HepG2 (cell line): ENCODE data around the gene NTMT2. TPM values are rescaled to one million over a fixed set of nuclear protein-coding genes. Genes with fewer than 3 reads are reported as not detected.

Experiments
- ATAC-seq: fragments of 200-7000 bp; cut with Tn5 transposase; 3 replicates; pipeline ENCODE4 v1.9.1; 2020; ENCODE audit warnings: mild to moderate bottlenecking, moderate library complexity
- BruUV-seq: library from RNA; stranded (reverse); fragments of 400-500 nt; replicated peaks from 2 replicates; lab custom pipeline; 2021; lab: Mats Ljungman, UMichigan
- CTCF ChIA-PET: fragments of 300-600 bp; formaldehyde crosslinking; extraction: SDS; loops from one replicate; lab custom pipeline; 2021; ENCODE audit warnings: low total read pairs, inconsistent platforms, low intra/inter-chr PET ratio; lab: Yijun Ruan, JAX
- POLR2A ChIA-PET: fragments of 350-600 bp; sonication (Branson Sonifier 250); formaldehyde crosslinking; loops from one replicate; lab custom pipeline; 2020; ENCODE audit warnings: antibody characterized with exemption, inconsistent platforms; lab: Yijun Ruan, JAX
- DNase-seq: peaks from one replicate; pipeline ENCODE4 v3.0.0-alpha.2; 2015; ENCODE audit warnings: low spot score
- FAIRE-seq: peaks from 3 replicates; lab custom pipeline; 2011; peaks lifted over from hg19 to GRCh38; lab: Jason Lieb, UNC
- H2AFZ ChIP-seq: one replicate; pipeline ENCODE4 v1.6.1; 2011; ENCODE audit warnings: low read length, inconsistent platforms
- H3K27ac ChIP-seq: fragments of 300-600 bp; 3 replicates; pipeline ENCODE4 v1.8.0; 2011; ENCODE audit warnings: mixed run types, mild to moderate bottlenecking, mixed read lengths, low read length, inconsistent platforms; ENCODE audit not compliant: insufficient read depth; ENCODE audit errors: extremely low read length
- H3K27me3 ChIP-seq, 2 experiments: fragments of 200-600 bp in 1 of 2; 2 replicates in 1 of 2; 3 replicates in 1 of 2; pipeline versions ENCODE4 v1.6.0 to v1.8.0; 2011; ENCODE audit warnings: low read length in 2 of 2, mild to moderate bottlenecking in 2 of 2, moderate library complexity in 2 of 2, inconsistent platforms in 1 of 2; ENCODE audit not compliant: insufficient read depth in 2 of 2, control insufficient read depth in 1 of 2
- H3K36me3 ChIP-seq, 2 experiments: fragments of 200-600 bp in 1 of 2; replicated peaks in 1 of 2; 2 replicates in 1 of 2; 3 replicates in 1 of 2; pipeline versions ENCODE4 v1.5.1 to v1.8.0; 2011; ENCODE audit warnings: low read length in 2 of 2, inconsistent platforms in 1 of 2; ENCODE audit not compliant: insufficient read depth in 2 of 2, control insufficient read depth in 1 of 2
- H3K4me1 ChIP-seq: 2 replicates; pipeline ENCODE4 v1.5.1; 2012; ENCODE audit warnings: low read length, inconsistent platforms; ENCODE audit not compliant: insufficient read depth
- H3K4me2 ChIP-seq: 2 replicates; pipeline ENCODE4 v1.6.0; 2011; ENCODE audit warnings: low read depth, low read length, inconsistent platforms
- H3K4me3 ChIP-seq, 3 experiments: fragments of 200-600 bp in 1 of 3; sonication (generic), shearing (Covaris generic) in 1 of 3; replicated peaks in 1 of 3; 2 replicates each; pipeline ENCODE4 v1.5.1; 2011 to 2016; ENCODE audit warnings: low read length in 3 of 3, inconsistent platforms in 2 of 3, low read depth in 2 of 3, mild to moderate bottlenecking in 2 of 3, control low read depth in 1 of 3, mixed read lengths in 1 of 3; ENCODE audit not compliant: insufficient read depth in 1 of 3
- H3K79me2 ChIP-seq: one replicate; pipeline ENCODE4 v1.6.1; 2011; ENCODE audit warnings: low read length, inconsistent platforms; ENCODE audit not compliant: insufficient read depth
- H3K9ac ChIP-seq: 2 replicates; pipeline ENCODE4 v1.6.0; 2011; ENCODE audit warnings: mild to moderate bottlenecking, low read depth, low read length, inconsistent platforms; ENCODE audit not compliant: insufficient read depth
- H3K9me3 ChIP-seq: 2 replicates; pipeline ENCODE4 v1.5.1; 2012; ENCODE audit warnings: mild to moderate bottlenecking, low read length
- H4K20me1 ChIP-seq: 2 replicates; pipeline ENCODE4 v1.6.0; 2011; ENCODE audit warnings: inconsistent platforms, mild to moderate bottlenecking, low read length, moderate library complexity; ENCODE audit not compliant: insufficient read depth
- CBFB ChIP-seq: sonication (generic); formaldehyde crosslinking; IDR thresholded peaks from 2 replicates; pipeline ENCODE4 v1.4.0; 2020; ENCODE audit warnings: missing genetic modification reagents
- CEBPB ChIP-seq: IDR thresholded peaks from 2 replicates; pipeline ENCODE4 v1.6.1; 2011; ENCODE audit warnings: low read depth, low read length, improper control_type of control experiment, borderline replicate concordance
- HOMEZ ChIP-seq: IDR thresholded peaks from 2 replicates; pipeline ENCODE4 v1.6.1; 2016; ENCODE audit warnings: low read depth
- PBX3 ChIP-seq: sonication (generic); formaldehyde crosslinking; IDR thresholded peaks from 2 replicates; pipeline ENCODE4 v1.8.1; 2023; ENCODE audit warnings: missing genetic modification reagents, inconsistent platforms, borderline replicate concordance
- PCBP1 ChIP-seq: fragments of 200-400 bp; formaldehyde crosslinking; IDR thresholded peaks from 2 replicates; pipeline ENCODE4 v1.6.1; 2017; ENCODE audit warnings: mild to moderate bottlenecking, low read depth, low read length, borderline replicate concordance
- ZFAT ChIP-seq: sonication (generic); formaldehyde crosslinking; conservative IDR thresholded peaks from 2 replicates; pipeline ENCODE4 v1.8.1; 2023; ENCODE audit warnings: missing genetic modification reagents, inconsistent platforms
- ZFP62 ChIP-seq: sonication (generic); formaldehyde crosslinking; IDR thresholded peaks from 2 replicates; pipeline ENCODE4 v1.4.0; 2020; ENCODE audit warnings: missing genetic modification reagents
- ZFX ChIP-seq: sonication (generic); formaldehyde crosslinking; IDR thresholded peaks from 2 replicates; pipeline ENCODE4 v1.4.0; 2020; ENCODE audit warnings: mild to moderate bottlenecking, low read depth, missing genetic modification reagents, moderate library complexity
- ZNF101 ChIP-seq: sonication (generic); formaldehyde crosslinking; IDR thresholded peaks from 2 replicates; pipeline ENCODE4 v1.4.0; 2020; ENCODE audit warnings: mild to moderate bottlenecking, low read depth, missing genetic modification reagents, borderline replicate concordance
- ZNF362 ChIP-seq: sonication (generic); formaldehyde crosslinking; IDR thresholded peaks from 2 replicates; pipeline ENCODE4 v1.4.0; 2020; ENCODE audit warnings: missing genetic modification reagents, mild to moderate bottlenecking, borderline replicate concordance
- ZNF543 ChIP-seq: sonication (generic); formaldehyde crosslinking; IDR thresholded peaks from 2 replicates; pipeline ENCODE4 v1.4.0; 2020; ENCODE audit warnings: mild to moderate bottlenecking, missing genetic modification reagents
- WGBS: methylation state at CpG from one replicate; pipeline ENCODE4 v1.1.6; 2017; ENCODE audit warnings: low lambda C conversion rate; 5-methylcytosine and 5-hydroxymethylcytosine counted together
- in situ Hi-C: cut with HindIII; loops from 2 replicates; pipeline ENCODE4 v1.10.0; 2017; ENCODE audit warnings: low pct_unique_long_range_greater_than_20kb; ENCODE audit not compliant: extremely low pct_ligation_motif_present
- intact Hi-C: fragments of 100-400 bp; cut with micrococcal nuclease; formaldehyde crosslinking; loops from one replicate; pipeline ENCODE4 v1.10.0; 2022; ENCODE audit not compliant: unreplicated experiment
- polyA plus RNA-seq, 8 experiments: library from polyadenylated mRNA; depleted of rRNA in 3 of 8; stranded (reverse) in 7 of 8; unstranded in 1 of 8; fragments of >200 nt; fragmentation: Illumina TruSeq in 4 of 8; extraction: Trizol in 4 of 8; gene quantifications; 2 replicates each; pipeline versions ENCODE4 v1.2.1 to v1.2.3, GENCODE V29; 2011 to 2016; ENCODE audit warnings: low read depth in 4 of 8, missing spikeins in 1 of 8, mixed read lengths in 1 of 8; ENCODE audit not compliant: insufficient read depth in 1 of 8
- total RNA-seq, 5 experiments: library from RNA; depleted of rRNA; stranded (reverse); fragments of >200 nt; fragmentation: Illumina TruSeq; extraction: Trizol; gene quantifications; 2 replicates each; pipeline ENCODE4 v1.2.3, GENCODE V29; 2016; ENCODE audit warnings: low read depth in 1 of 5
- TF ChIP-seq, protein P1 (sequence below): sonication (generic); formaldehyde crosslinking; IDR thresholded peaks from 2 replicates; pipeline ENCODE4 v1.8.1; 2022; ENCODE audit warnings: low read depth, mild to moderate bottlenecking, missing genetic modification reagents

The NTMT2 gene
- total and polyA plus RNA-seq, 2 of the 13 experiments (the other 11 are each of a cell fraction or from before 2014, with no cell fraction given), result not detected

- Histone ChIP-seq H3K9me3 (no peaks in the 10 kb centered on the region), H3K79me2 (no peaks in the 10 kb centered on the region), H3K36me3 (no peaks in the 10 kb centered on the region), H3K27ac (no peak overlapping the region), H2AFZ (no peak overlapping the region), H3K4me1 (no peaks in the 10 kb centered on the region), H3K4me2 (no peak overlapping the region), H4K20me1 (no peaks in the 10 kb centered on the region), H3K27me3 (no peaks in the 10 kb centered on the region), H3K9ac (no peak overlapping the region), H3K4me3 (no peak overlapping the region)
- DNase-seq, result no peak
- no peak for FAIRE-seq
- POLR2A ChIA-PET, result no interaction called here
- WGBS, result 4% methylated on average over 2 of the region's 2 CpGs
- CTCF ChIA-PET, result no interaction called here
- TF ChIP-seq CEBPB, result peak; percentile 47; the same call in 1 of the 2 replicates
- no peak for TF ChIP-seq CBFB (CRISPR knock-in tag)
- TF ChIP-seq, protein P1, sequence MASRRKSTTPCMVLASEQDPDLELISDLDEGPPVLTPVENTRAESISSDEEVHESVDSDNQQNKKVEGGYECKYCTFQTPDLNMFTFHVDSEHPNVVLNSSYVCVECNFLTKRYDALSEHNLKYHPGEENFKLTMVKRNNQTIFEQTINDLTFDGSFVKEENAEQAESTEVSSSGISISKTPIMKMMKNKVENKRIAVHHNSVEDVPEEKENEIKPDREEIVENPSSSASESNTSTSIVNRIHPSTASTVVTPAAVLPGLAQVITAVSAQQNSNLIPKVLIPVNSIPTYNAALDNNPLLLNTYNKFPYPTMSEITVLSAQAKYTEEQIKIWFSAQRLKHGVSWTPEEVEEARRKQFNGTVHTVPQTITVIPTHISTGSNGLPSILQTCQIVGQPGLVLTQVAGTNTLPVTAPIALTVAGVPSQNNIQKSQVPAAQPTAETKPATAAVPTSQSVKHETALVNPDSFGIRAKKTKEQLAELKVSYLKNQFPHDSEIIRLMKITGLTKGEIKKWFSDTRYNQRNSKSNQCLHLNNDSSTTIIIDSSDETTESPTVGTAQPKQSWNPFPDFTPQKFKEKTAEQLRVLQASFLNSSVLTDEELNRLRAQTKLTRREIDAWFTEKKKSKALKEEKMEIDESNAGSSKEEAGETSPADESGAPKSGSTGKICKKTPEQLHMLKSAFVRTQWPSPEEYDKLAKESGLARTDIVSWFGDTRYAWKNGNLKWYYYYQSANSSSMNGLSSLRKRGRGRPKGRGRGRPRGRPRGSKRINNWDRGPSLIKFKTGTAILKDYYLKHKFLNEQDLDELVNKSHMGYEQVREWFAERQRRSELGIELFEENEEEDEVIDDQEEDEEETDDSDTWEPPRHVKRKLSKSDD (CRISPR knock-in tag), result no peak
- BruUV-seq, result no TSS peak
- no peak for ATAC-seq
- in situ Hi-C loops, result no loop called here
- intact Hi-C loops, result no loop called here
These were observed 36.7 kb downstream of the NTMT2 start for GRCh38 chr1:170182442-170182841.

DNA sequence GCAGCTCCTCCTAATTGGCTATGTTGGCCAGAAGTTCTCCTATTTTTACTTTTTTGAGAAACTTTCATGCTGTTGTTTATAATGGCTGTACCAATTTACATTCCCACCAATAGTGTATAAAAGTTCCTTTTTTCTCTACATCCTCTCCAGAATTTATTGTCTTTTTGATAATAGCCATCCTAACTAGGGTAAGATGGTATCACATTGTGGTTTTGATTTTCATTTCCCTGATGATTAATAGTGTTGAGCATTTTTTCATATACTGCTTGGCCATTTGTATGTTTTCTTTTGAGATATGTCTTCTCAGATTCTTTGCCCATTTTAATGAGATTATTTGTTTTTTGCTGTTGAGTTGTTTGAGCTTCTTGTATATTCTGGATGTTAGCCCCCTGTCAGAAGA, 46.8 kb downstream of the NTMT2 start:
- no TSS peak for BruUV-seq
- Histone ChIP-seq H3K36me3 (no peaks in the 10 kb centered on the region), H3K79me2 (no peaks in the 10 kb centered on the region), H3K27me3 (no peaks in the 10 kb centered on the region), H2AFZ (no peak overlapping the region), H3K27ac (no peak overlapping the region), H3K4me1 (no peaks in the 10 kb centered on the region), H4K20me1 (no peaks in the 10 kb centered on the region), H3K9ac (no peak overlapping the region), H3K4me2 (no peak overlapping the region), H3K4me3 (no peak overlapping the region), H3K9me3 (no peaks in the 10 kb centered on the region)
- CTCF ChIA-PET, result no interaction called here
- POLR2A ChIA-PET, result no interaction called here
- intact Hi-C loops, result no loop called here
- DNase-seq (no peak), ATAC-seq (no peak), FAIRE-seq (no peak)
- in situ Hi-C loops, result no loop called here
- TF ChIP-seq HOMEZ (CRISPR knock-in tag) (no peak), ZFX (CRISPR knock-in tag) (no peak), ZFAT (CRISPR knock-in tag) (no peak), ZFP62 (CRISPR knock-in tag) (no peak), PCBP1 (no peak), ZNF101 (CRISPR knock-in tag) (no peak), ZNF362 (CRISPR knock-in tag) (no peak), PBX3 (CRISPR knock-in tag) (no peak), ZNF543 (CRISPR knock-in tag) (no peak)
